Right ventricle myocardium inferior (tissue), 1 donor: ENCODE data around the gene TGFBR2. TPM values are rescaled to one million over a fixed set of nuclear protein-coding genes. Genes with fewer than 3 reads are reported as not detected.

Experiments
- ATAC-seq: fragments of 200-7000 bp; cut with Tn5 transposase; one replicate; pipeline ENCODE4 v1.9.1; 2020; ENCODE audit warnings: mild to moderate bottlenecking, moderate library complexity
- DNase-seq: peaks from one replicate; pipeline ENCODE4 v3.0.0; 2021; ENCODE audit errors: missing footprints
- intact Hi-C: fragments of 100-400 bp; cut with DNase I; formaldehyde crosslinking; loops from one replicate; pipeline ENCODE4 v1.11.0; 2022
- total RNA-seq: library from RNA; stranded (reverse); fragmentation: NEBNext Ultra II Directional; extraction: Animal tissue kit (Norgen Biotek cat#: 25700); gene quantifications from one replicate; pipeline ENCODE4 v1.2.1, GENCODE V29; 2021
- donor health status: DM: no; HTN: yes; CAD: no; lungs with severe emphysema.

TGFBR2 gene
- total RNA-seq, 1 donor from 2014 or later, result 186 TPM

DNA sequence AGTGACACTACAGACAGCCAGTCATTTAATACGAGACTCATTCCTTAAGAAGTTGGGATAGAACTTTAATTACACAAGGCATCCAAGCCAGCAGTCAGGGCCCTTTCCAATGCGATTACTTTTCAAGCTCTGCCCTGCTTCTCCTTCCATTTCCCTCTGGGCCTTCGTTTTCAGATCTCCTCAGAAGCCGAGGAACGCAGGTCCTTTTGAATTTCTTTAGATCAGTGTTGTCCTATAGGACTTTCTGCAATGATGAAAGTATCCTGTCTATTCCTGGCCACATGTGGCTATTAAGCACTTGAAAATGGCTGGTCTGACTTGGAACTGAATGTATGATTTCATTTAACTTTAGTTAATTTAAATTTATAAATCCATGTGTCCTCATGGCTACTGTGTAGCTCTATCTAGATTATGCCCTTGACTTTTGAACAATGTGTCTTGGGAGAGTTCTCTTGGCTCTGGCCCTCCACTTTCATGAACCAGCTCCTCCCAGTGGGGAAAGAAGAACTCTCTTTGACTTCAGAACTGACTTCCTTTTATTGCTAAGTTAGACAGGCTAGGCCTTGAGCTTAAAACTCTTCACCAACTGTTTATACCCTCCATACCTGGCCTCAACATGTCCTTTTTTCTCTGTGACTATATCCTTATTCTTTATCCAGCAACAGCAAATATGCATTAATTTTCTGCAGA, 22.6 kb downstream of the TGFBR2 start:
- ATAC-seq, result peak; percentile 51
- intact Hi-C loops, result loop anchor here (5.0 kb wide), 1 partner anchor 38 kb away; no protein-coding TSS in a partner anchor
- DNase-seq, result no peak

GRCh38 chr3:30629746-30630145, 23.3 kb downstream of the TGFBR2 start:
- DNase-seq, result no peak
- peak; percentile 33 for ATAC-seq
- intact Hi-C loops, result loop anchor here (5.0 kb wide), 1 partner anchor 38 kb away; no protein-coding TSS in a partner anchor

GRCh38 chr3:30630238-30631030, 24.0 kb downstream of the TGFBR2 start:
- intact Hi-C loops, result no loop called here
- ATAC-seq (peak; percentile 67), DNase-seq (no peak)

DNA sequence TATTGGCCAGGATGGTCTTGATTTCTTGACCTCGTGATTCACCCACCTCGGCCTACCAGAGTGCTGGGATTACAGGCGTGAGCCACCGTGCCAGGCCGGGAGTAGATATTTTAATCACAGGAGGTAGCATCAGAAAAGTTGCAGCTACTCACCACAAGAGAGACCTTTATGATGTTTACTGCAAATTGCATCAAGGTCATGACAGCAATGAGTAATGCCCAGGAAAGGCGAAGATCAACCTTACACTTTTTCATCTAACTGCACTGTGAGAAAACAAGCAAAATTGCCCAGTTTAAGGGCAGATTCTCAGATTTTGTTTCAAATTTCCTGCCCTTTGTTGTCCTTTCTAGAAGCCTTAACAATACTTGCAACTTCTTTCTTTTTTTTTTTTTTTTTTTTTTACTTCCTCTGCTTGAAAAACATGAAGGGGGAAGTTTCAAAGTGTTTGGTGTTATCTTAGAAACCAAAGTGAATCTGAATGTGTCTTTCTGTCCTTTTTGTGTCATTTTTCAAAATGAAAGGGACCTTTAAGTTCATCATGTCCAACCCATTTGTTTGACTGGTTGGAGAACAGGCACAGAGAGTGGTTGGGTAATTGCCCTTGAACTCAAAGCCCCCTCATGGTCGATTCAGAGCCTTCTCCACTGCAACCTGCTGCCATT, 25.0 kb downstream of the TGFBR2 start:
- DNase-seq (no peak), ATAC-seq (no peak)
- intact Hi-C loops, result no loop called here

DNA sequence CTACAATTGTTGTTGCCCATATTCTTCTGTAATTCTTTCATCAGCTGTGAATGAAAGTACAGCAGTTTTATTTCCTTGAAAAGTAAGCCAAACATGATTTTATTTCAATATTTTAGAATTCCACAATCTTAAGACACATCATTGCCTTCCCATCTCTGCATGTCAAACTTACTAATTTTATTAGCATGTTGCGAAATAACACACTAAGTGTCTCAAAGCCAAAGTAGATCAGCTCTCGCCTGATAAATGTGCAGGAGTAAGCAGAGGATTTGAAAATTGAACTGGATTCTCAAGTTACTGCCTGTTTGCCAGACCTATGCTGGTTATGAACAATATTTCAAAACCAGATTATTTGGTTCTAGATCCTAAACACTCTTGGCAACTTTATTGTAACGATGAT, 25.7 kb downstream of the TGFBR2 start:
- ATAC-seq (peak; percentile 34), DNase-seq (no peak)
- intact Hi-C loops, result no loop called here

GRCh38 chr3:30632521-30632920, 26.1 kb downstream of the TGFBR2 start:
- ATAC-seq (no peak), DNase-seq (no peak)
- intact Hi-C loops, result no loop called here

DNA sequence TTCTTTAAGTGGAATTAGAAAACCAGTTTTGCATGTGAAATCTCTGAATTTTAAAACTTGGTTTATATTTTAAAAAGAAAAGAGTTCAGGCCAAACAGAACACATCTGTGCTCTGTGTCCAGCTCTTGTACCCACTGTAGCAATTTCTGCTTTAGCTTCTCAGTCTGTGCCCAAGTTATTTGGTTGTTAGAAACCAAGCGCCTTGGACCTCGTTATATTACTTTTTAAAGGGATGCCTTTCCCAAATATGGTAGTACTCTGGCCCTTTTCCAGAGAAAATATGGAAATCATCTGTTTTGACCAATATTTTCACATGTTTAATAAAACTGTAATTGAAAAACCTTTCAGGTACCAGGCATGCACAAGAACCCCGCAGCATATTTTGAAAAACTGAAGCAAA, 27.3 kb downstream of the TGFBR2 start:
- intact Hi-C loops, result no loop called here
- ATAC-seq (no peak), DNase-seq (no peak)

DNA sequence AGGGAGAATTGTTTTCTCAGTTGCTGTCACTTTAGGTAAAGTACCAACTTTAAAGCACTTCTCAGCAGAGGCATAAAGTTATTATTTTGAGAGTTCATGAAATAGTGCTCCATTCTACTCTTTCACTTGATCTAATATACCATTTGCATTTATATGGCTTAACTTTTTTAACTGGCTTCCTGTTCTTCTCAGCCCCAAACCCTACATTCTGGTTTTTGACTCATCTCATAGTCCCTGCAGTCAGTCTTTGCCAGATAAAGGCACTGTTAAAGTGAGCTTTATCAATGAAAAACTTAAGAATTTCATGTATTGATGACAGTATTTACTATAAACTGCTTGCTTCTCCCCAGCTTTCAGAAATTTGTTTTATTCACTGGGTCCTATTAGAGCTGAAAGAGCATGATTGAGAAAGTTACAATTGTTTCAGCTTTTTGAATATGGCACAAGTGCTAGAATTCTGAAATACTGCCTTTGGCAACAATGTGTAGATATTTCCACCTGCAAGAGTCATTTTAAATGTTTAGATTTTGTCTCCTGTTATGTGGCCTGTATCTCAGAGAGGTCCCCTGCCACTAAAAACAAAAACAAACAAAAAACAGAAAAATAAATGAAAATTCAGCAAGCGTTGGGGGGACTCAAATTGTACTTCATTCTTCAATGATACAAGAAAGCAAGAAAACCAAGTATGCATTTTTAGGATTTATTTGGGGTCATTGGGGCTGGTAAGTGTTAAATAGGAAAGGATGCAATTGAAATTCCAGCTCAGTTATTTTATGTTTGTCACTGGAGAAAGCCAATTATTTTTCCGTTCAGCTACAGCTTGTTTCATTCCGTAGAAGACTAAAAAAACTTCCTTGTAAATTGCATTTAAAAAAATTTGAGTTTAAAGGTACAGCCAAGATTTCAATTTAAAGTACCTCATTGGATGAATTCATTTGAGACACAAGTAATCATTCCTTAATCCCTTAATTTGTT, 28.6 kb downstream of the TGFBR2 start:
- DNase-seq (no peak), ATAC-seq (no peak)
- intact Hi-C loops, result no loop called here

DNA sequence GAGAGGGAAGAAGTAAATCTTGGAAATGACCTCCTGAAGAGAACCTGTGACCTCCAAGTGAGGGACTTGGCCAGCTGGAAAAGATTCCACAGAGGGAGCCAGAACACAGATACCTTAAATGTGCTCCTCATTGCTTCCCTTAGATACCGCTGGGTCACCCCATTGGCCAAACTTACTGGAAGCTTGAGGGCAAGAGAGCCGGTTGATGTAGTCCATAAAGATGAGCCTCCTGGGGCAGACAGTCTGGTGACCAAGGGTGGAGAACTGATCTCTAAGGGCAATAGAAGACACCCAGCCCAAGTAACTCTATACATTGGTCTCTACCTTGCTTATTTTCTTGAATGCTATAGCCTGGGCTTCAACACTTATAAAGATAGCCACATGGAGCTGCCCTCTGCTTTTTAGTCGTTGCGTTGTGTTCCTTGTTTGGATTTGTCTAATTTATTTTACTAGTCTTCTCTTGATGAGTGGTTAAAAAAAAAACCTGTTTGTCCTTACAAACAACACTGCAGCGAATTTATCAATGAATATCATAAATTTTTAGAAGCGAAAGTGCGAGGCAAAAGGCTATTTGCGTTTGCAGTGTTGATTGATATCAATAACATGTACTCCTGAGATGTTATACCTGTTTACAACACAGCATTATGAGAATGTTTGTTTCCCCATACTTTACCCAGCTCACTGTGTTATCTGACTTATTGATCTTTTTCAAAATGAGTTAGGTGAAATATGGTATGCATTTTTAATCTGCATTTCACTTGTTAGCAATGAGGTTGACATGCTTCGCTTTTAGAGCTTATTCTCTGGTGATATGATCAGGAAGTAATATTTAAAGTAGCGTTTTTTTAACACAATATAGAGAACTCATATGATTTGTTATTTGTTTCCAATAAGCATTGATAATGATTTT, 31.2 kb downstream of the TGFBR2 start:
- no peak for DNase-seq
- intact Hi-C loops, result no loop called here
- no peak for ATAC-seq

- intact Hi-C loops, result no loop called here
- DNase-seq, result peak; percentile 76
- ATAC-seq, result peak; percentile 68
Observed at GRCh38 chr3:30638685-30639412, 32.4 kb downstream of the TGFBR2 start.

GRCh38 chr3:30639937-30640336, 33.5 kb downstream of the TGFBR2 start:
- intact Hi-C loops, result no loop called here
- DNase-seq (no peak), ATAC-seq (no peak)

DNA sequence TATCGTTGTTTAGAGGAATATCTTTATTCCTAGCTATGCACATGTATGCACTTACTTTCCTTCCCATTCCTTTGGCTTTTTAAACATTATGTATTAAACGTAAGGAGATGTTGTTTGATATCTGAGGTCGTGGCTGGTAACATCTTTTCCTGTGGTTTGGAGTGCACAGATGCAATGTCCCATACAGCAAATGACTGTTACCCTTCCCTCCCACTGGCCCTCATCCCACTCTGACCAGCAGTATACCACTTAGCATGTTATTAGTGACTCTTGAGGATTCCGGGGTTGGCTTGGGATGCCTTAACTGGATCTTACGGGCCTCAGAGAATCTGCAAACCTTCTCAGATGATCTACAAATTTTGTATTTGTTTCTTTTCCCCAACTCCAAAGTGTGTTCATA, 34.5 kb downstream of the TGFBR2 start:
- DNase-seq (no peak), ATAC-seq (no peak)
- intact Hi-C loops, result no loop called here

- ATAC-seq (no peak), DNase-seq (no peak)
- intact Hi-C loops, result no loop called here
Observed at GRCh38 chr3:30641416-30642251, 35.2 kb downstream of the TGFBR2 start.

DNA sequence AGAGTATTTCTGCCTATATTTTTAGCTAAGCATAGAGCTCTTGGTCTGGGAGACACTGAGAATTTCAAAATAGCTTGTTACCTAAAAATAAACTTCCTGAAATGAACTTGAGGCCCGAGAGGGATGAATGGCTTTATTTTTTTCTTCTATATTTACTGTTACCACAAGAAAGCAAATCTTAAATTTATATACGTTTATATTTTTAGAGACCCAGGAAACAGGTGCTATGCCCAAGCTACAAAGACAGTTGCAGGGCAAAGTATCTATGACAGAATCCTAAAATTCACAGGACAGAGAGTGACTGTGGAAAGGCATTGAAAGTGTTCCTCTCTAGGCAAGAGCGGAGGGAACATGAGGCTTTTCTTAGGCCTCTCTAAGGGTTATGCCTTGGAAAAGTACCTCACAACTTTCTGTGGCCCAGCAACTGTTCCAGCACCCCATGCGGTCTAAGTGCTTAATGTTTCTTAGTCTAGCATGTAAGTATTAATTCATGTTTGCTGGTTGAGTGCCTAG, 36.5 kb downstream of the TGFBR2 start:
- intact Hi-C loops, result no loop called here
- DNase-seq, result no peak
- ATAC-seq, result peak; percentile 32

DNA sequence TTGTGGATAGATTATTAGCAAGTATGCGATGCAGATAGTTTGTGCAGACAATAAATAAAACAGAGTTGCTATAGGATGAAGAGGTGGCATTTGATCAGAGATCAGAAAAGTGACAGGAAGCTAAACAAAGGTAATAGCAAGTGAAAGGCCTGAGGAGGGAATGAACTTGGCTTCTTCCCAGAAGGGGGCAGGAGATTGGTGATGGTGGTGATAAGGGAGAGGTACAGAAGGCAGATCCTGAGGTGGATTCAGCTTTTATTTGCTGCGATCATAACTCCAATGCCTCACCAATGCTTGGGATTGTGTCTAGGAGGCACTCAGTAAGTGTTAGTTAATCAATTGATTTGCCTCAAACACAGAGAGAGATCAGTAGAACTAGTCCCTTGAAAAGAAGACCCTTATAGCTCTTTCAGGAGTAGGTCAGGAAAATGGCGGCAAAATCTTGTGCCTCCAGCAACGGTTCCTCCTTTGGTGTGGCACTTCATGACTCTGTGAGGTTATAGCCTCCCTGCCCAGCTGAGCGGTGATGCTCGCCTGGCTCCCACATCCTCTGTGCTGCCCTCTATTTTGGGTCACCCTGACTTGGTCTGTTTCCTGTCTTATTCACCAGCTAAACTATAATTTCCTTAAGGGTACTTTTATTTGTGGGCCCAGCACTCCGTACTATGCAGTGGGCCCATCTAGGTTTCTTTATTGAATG, 37.5 kb downstream of the TGFBR2 start:
- intact Hi-C loops, result no loop called here
- no peak for DNase-seq
- ATAC-seq, result peak; percentile 23
